GM21619 (cell line): ENCODE data around the gene ETS2.

ENCODE experiments used
- ATAC-seq: cut with Tn5 transposase; IDR thresholded peaks from one replicate; pipeline ENCODE4 v1.9.1; 2021; ENCODE audit not compliant: unreplicated experiment

ETS2 gene

DNA sequence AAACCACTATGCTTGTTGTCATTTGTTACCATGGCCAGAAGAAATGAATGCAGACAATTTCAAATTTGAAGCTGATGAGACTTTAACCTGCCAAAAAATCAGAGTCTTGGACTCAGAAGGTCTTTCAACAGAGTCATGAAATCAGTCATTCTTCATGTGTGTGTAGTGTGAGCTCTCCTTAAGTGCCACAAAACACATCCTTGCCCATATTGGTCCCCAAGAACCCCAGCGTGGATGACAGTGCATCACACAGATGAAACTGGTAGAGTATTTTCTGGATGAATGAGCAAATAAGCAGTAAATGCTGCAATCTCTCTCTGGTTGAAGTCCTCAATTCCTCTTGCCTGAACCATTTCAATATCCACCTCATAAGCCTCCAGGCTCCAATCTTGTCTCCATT is 28.7 kb upstream of the ETS2 start:
- no peak for ATAC-seq

DNA sequence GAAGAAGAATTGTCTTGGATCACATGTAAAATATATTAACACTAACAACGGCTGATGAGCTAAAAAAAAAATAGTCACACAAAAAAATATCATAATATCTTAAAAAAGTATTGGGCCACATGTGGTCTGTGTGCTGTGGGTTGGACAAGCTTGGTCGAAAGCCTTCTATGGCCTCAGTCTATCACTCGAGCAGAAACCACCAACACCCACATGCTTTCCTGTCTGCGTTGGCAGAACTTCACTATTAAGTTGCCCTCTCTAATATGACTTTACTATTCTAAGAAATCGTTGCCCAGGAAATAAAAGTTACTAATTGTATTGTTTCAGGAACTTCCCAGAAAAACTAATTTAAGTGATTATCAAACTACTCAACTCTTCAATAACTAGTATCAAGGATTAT is 28.2 kb upstream of the ETS2 start:
- no peak for ATAC-seq

DNA sequence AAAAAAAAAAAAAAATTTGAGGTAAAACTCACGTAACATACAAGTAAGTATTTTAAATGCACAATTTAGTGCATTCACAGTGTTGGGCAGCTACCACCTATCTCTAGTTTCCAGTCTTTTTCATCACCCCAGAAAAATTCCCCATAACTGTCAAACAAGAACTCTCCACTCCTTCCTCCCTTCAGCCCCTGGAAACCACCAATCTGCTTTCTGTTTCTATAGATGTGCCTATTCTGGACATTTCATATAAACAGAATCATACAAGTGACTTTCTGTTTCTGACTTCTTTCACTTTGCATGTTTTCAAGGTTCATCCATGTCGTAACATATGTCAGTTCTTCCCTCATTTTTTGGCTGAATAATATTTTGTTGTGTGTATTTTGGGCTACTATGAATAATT is 24.9 kb upstream of the ETS2 start:
- ATAC-seq = peak; percentile 70

DNA sequence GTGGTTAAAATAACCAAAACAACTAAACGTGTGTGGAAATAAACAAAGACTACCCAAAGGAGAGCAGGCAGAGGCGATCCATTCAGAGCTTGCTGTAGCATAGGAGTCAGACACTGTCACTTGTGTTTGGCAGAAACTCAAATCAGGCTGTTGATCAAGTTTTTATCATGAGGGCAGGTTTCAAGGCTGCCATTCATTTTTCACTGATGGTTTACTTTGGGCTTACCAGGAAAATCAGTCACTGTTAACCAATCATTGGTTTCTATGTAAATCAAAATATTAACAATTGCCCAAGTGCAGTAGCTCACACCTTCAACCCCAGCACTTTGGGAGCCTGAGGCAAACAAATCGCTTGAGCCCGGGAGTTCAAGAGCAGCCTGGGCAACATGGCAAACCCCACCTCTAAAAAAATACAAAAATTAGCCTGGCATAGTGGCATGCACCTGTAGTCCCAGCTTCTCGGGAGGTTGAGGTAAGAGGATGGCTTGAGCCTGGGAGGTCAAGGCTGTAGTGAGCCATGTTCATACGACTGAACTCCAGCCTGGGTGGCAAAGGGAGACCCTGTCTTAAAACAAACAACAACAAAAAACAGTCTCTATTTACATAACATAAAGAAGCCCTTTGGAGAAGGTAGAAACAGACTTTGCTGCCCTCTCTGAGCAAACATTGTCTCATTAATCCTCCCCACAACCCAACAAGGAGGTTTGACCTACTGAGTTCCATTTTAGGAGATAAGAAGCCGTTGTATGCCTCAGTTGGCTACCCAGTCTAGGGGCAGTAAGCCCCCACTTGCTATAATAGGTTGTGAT is 21.1 kb upstream of the ETS2 start:
- ATAC-seq = no peak

DNA sequence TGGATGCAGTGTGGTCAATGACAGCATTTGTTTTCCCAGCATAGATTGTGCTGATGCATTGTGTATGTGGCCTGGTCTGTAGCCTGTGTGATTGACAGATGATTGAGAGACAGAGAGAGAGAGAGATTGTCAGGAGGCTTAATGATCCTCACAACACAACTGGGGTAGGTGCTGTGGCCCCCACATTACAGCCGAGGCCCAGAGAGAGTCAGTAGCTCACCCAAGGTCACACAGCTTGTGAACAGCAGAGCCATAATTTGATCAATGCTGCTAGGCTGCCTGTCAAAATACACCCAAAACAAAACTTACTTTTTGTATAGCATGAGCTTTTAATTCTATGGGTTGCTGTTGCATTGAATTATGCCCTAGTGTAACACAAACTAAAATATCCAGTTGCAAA is 20.2 kb upstream of the ETS2 start:
- no peak for ATAC-seq

DNA sequence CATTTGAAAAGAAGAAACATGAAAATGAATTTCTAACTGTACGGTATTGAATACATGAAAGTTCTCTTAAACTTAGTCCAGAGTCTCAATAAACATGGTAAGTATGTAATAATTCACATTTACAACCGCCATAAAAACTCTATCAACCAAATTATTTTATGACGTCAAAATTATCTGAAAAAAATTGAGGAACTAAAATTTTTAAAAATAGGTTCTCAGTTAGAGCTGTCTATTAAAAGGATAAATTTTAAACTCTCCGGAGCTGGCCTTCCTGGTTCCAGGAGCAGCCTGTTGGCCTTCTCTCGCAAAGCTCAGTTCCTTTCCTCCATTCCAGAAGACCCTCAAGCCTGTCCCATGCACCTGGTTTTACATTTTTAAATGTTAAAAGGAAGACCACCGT is 18.7 kb upstream of the ETS2 start:
- ATAC-seq = no peak

DNA sequence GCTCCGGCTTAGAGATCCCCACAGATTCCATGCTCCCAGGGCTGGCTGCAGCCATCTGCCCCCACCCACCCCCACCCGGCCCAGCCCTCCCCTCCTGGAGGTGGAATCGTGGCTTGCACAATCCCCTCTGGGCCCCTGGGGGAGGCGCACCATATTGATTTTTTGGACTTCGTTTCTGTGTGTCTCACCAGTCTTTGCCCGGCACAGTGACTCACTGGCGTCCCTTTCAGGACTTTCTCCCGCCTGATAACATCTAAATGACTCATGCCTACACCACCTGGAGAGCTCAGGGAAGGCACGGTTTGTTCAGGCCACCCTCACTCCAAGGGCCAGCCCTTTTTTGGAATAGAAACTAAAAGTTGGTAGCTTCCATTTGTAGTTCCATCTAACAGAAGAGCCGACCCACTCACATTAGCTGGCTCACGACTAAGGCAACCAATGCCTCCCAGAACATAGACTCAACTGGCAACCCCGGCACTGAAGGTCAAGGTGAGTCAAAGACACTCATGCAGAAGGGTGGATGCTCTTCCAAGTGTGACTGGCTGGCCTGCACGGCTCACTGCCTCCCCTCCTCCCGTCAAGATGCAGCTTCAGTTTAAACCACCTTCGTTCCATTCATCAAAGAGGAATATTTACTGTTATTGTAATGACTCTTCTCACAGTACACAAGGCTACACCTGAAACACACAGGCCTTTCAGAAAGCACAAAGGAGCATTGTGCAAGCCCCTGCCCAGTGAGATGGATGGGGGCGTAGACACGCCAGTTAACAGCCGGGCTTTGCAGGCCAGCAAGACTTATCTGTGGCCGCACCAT is 18.1 kb upstream of the ETS2 start:
- no peak for ATAC-seq

DNA sequence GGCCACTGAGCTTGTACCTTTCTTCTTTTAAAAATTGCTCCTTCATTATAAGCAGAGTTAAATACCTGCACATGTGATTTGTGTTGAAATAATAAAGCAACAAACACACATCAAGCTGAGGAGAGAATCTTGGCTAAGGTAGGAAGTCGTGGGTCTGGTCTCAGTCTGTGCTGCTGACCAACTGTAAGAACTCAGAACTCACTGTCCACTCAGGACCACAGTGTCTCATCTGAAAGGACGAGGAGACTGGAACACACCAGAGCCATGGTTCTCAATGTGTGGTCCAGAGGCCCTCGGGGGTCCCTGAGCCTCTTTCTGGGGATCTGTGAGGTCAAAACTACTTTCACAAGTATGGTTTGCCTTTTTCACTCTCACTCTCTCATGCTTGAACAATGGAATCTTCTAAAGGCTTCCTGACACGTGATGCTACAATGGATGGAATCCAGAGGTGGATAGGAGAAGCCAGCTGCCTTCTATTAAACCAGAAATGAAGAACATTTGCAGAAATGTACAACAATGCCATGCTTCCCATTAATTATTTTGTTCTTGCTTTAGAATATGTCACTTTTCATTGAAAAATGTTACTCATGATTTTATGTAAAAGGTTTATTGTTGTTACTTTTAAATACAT is 17.3 kb upstream of the ETS2 start:
- no peak for ATAC-seq

DNA sequence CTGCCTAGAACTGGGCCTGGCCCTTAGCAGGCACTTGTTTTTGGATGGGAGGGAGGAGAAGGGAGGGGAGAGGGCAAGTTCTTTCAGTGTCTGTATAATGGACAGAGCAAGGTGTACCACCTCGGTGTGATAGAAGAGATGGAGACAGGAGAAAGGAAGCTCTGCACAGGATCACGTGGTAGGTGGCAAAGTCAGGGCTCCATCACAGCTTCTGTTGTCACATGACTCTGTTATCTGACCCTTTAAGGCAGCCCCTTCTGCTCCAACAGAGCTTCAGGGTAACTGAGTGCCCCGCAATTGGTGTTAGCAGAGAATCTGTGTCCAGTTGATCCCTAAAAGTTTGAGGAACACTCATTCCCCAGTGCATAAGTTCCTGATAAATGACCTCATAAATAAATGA is 16.5 kb upstream of the ETS2 start:
- ATAC-seq = no peak

DNA sequence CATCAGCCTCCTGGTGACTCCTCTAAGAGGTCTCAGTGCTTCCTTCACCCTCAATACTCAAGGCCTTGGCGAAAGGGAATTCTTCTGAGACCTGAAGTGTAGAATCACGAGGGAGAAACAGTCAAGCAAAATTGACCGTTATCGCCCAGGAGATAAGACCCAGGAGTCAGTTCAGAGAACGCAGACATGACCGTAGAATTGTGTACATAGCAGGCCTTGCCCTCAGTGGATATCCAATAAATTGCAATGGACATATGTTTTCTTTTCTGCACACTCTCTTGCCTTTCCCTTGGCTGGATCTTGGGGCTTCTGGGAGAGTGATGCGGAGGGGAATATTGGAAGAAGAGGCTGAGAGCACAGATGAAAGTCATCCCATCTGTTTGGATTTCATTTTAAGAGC is 15.7 kb upstream of the ETS2 start:
- ATAC-seq = no peak

DNA sequence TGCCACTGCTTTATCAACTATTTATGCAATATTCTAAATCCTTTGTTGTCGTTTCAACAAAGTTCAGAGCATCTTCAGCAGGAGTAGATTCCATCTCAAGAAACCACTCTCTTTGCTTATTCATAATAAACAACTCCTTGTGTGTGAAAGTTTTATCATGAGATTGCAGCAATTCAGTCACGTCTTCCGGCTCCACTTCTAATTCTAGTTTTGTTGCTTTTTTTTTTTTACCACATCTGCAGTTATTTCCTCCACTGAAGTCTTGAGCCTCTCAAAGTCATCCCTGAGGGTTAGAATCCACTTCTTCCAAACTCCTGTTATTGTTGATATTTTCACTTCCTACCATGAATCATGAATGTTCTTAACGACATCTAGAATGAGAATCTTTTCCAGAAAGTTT is 14.8 kb upstream of the ETS2 start:
- ATAC-seq = no peak

DNA sequence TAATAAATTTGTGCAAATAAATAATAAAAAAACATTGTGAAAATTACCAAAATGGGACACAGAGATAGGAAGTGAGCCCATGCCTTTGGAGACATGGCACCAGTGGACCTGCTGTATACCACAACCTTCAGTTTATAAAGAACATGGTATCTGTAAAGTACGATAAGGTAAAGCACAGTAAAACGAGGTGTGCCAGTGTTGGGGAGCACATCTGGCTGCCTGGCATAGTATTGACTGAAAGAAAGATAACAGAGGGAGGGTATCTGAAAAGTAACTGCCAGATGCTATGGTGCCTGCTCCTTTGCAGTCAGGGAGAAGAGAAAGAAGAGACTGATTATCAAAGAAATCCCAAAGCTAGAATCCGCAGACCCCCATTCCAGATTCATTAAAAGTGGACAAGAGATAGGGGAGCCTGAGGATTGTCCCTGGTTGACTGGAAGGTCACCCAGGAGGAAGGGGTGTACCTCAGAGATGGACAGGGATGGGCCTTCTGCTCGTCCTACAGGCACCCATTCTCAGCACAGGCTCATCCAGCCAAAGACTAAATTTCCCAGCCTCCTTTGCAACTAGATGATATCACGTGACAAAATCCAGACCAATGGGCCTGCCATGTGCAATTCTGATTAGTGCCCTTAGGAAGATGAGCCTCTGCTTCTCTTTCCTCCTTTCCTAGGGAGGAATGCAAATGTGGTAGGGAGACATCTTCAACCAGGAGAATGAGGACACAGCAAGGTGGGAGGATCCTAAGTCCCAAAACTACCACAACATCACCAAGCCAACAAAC is 12.9 kb upstream of the ETS2 start:
- no peak for ATAC-seq

DNA sequence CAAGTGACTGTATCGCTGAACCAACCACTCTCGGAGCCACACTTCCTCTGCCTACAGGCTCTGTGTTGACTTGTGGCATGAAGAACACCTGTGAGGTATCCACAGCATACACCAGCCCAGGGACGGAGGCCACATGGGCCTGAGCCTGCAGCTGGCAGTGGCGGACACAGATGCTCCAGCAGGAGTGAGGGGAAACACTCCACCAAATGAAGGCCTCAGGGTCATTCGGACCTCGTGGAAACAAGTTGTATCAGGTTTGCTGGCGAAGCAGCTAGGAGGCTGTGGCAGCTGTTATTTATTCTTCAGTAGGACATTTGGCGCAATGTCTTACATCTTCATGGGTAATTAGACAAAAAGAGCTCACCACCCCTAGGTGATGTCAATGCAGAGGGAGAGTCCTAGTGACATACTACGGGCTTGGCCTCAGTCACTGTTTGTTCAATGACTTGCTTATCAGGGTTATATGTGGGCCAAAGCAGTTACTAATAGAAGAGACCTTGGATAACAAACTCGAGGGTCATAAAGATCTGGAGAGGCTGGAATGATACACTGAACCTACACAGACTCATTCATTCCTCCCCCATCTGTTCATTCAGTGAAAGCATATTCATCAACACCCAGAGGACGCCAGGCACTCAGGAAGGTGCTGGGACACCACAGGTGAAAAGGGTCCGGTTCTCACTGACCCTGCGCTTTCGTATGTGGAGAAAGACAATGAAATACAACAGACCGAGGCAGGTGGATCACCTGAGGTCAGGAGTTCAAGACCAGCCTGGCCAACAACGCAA is 11.6 kb upstream of the ETS2 start:
- ATAC-seq = no peak

DNA sequence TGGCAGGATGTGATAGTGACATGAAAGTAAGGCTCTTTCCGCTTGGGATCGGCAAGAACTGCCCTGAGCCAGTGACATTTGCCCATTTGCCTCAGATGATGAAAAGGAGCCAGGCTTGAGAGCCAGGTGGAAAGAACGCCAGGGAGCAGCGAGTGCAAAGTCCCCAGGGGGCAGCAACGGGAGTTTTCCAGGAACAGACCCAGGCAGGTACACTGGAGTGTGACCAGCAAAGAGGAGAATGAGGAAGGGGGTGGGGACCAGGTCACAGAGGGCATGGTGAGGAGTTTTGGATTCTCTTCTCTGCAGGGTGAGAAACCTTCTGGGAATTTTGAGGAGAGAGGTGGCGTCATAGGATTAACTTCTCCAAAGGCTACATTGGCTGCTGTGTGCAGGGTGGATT is 10.8 kb upstream of the ETS2 start:
- no peak for ATAC-seq

DNA sequence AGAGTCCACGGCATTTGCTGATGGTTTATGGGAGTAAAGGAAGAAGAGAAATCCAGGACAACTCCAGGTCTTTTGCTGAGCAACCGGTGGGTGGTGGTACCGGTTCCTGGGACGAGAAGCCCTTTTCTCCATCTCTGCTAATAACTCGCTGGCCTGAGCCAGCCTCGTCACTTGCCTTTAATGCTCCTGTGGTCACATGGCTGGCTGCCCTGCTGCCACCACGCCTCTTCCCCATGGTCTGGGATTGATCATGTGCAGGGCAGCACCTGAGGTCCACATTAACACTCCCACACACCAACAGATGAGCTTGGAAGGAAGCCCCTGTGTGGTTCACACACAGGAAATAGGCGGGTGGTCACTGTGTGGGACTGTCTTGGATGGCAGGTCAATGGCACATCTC is 10.3 kb upstream of the ETS2 start:
- ATAC-seq = no peak

DNA sequence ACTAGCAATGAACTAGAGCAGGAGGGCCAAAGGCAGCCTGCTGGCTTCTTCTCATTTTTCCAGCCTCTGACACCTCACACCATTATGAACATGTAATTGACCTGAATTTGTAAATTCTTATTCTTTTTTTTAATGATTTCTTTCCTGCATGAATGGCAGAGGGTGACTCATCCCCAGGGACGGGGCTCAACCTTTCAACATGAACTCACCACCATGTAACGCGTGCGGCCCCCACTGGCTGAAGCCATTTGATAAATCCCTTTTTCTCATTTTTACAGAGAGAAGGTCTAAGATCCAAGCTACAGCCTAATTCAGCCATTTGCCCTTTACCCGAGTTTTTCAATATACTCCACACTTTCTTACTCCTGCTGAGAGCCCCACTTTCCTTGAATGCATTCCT is 9.3 kb upstream of the ETS2 start:
- no peak for ATAC-seq

DNA sequence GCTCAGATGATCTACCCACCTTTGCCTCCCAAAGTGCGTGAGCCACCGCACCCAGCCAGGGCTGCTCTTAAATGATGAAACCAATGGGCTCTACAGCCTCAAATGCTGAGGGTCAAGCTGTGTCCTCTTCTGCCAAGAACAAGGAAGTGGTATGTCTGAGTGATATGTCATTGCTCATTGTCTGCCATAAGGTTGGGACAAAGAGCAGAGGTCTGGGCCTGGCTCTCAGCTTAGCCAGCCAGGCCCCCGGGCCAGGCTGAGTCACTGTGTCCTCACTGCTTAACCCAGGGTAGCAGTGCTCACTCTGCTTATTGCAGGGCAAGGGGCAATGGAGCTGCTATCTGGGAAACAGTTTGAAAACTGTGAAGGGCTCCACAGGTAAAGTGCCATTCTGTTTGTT is 8.3 kb upstream of the ETS2 start:
- ATAC-seq = no peak

DNA sequence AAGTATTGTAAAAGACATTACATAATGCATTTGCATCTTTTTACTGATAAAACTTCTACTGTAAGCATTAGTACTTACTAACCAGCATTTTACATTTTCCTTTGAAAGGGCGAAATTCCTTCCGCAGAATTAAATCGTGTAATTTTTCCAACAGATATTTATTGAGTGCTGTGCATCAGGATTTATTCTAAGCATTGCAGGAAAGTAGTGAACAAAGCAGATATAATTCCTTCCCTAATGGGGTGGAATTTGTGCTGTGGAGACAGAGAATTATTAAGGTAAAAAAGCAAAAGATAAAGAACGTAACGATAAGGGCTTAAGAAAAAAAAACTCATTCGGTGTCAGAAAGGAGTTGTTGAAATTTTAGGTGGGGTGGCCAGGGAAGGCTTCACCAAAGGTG is 7.6 kb upstream of the ETS2 start:
- no peak for ATAC-seq

DNA sequence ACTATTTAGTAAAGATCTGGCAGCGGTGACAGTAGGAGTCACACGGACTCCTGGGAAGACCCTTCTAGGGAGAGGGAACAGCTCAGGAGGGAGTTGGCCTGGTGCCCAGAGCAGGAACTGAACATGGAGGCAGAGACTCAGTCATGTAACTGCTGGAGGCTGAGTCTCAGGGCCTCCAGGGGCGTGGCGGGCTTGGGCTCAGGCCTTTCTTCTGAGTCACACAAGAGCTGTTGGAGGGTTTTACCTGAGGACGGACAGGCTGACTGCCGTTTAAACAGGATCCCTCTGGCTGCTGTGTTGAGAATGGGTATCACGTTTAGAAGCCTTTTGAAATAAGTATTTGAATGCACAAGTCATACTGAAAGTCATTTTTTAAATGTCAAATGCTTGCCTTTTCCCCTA is 7.2 kb upstream of the ETS2 start:
- no peak for ATAC-seq

DNA sequence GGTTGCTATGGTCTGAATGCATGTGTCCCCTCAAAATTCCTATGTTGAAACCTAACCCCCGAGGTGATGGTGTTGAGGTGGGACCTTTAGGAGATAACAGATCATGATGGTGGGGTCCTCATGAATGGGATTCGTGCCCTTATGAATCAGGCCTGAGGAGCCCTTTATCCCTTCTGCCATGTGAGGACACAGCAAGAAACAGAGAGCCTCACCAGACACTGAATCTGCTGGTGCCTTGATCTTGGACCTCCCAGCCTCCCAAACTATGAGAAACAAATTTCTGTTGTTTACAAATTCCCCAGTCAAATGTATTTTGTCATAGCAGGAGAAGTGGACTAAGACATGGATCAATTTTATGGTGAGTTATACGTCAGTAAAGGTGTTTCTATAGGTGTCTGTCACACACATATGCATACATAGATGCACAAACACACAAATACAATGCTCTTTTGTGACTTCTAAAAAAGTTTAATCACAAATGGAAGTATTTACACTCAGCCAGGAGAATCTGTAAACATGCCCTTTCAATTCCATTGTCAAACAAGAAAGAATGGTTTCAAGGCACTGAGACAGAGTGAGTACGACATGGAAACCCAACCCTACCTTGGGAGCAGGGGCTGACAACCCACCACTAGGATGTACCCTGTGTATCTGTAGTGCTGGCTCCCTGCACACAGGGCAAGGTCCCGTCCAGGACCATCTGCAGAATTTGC is 5.5 kb upstream of the ETS2 start:
- ATAC-seq = no peak
